Heart left ventricle (tissue), 13 donors: ENCODE measurements around the gene CPA4.

ENCODE experiments used
- CTCF ChIP-seq, 12 donors: fragments of 200-600 bp; sonication (generic) in 4 of 12; IDR thresholded peaks; one replicate each; pipeline versions ENCODE4 v1.5.0 to v1.8.0; 2018 to 2022; ENCODE audit warnings: antibody characterized with exemption in 12 of 12, mild to moderate bottlenecking in 5 of 12
- POLR2A ChIP-seq, 2 donors: fragments of 450-650 bp; IDR thresholded peaks; one replicate each; pipeline ENCODE4 v1.6.1; 2017; ENCODE audit warnings: antibody characterized with exemption in 2 of 2, mild to moderate bottlenecking in 2 of 2, moderate library complexity in 2 of 2
- donor health status: ischemic (EF 13 %, LVEDD 7.1; RV severe dilation, severe dysfunction).
- donor health status: DM: no; HTN: yes; CAD: no.
- donor health status: DM: no; HTN: no; CAD: no.
- donor health status: ischemic (EF 25% LVEDD 6.9; RV normal size, moderate dysfunction).
- donor health status: ischemic (EF 25% LVEDD 5.7; RV mildly dilated, moderate dysfunction).
- donor health status: ischemic (EF 35%, LVEDD 5.7; RV mildly dilated, moderate dysfunction).
- donor health status: nonischemic (EF 11% LVEDD 7.7; RV severe dilation, severe dysfunction).
- donor health status: DM: yes; HTN: yes; CAD: no.
- donor health status: PGD.
- donor health status: ischemic (EF 29% LVEDD 5.4; RV normal size, mild dysfunction).
- donor health status: nonischemic (EF 23%, LVEDD 6.1; RV moderate dilation, normal function).

- TF ChIP-seq CTCF (IDR thresholded peaks at IDR 0.05) (no peak), POLR2A (IDR thresholded peaks at IDR 0.05) (no peak)
These were observed 4.9 kb downstream of the CPA4 start for GRCh38 chr7:130297628-130298543.
